A549 (cell line): ENCODE results near the gene PAK2.

Experiments used
- CBX8 ChIP-seq: fragments of 200-600 bp; sonication (generic); IDR thresholded peaks from 2 replicates; pipeline ENCODE4 v1.6.1; 2016
- EP300 ChIP-seq, 2 experiments: fragments of >200 bp; sonication (Bioruptor Twin); formaldehyde crosslinking; IDR thresholded peaks; 2 replicates in 1 of 2; 3 replicates in 1 of 2; pipeline ENCODE4 v1.6.1; 2016 to 2017
- HDAC2 ChIP-seq: fragments of 200-600 bp; sonication (generic); IDR thresholded peaks from 2 replicates; pipeline ENCODE4 v1.6.1; 2016
- POLR2A ChIP-seq: IDR thresholded peaks from 2 replicates; pipeline ENCODE4 v1.6.1; 2012; ENCODE audit warnings: mild to moderate bottlenecking, low read length
- REST ChIP-seq: fragments of 200-600 bp; sonication (generic); IDR thresholded peaks from 2 replicates; pipeline ENCODE4 v1.6.1; 2016; ENCODE audit warnings: antibody characterized with exemption, mild to moderate bottlenecking, moderate library complexity
- SREBF2 ChIP-seq: fragments of 450-650 bp; IDR thresholded peaks from 2 replicates; pipeline ENCODE4 v1.6.1; 2014; ENCODE audit warnings: mild to moderate bottlenecking, moderate library complexity
- TF ChIP-seq, protein P1 (sequence below): fragments of >200 bp; sonication (Bioruptor Twin); formaldehyde crosslinking; IDR thresholded peaks from 3 replicates; pipeline ENCODE4 v1.5.1; 2016

DNA sequence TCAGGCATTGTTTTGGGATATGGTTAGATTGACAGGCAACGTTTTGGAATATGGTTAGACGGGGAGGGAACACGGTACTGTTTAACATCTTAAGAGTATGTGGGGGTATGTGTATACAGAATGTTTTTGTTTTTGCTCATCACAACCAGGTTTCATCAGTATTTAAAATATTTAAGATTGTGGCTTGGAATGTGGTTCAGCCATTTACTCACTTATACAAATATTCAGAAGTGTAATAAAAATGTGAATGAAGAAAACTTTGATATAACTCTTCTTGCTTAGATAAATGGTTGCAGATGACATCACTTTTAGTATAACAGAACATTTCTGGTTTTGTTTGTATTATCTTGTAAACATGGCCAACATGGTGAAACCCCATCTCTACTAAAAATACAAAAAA, 3.9 kb upstream of the PAK2 start:
- TF ChIP-seq HDAC2 = no peak
- no peak for TF ChIP-seq REST
- no peak for TF ChIP-seq POLR2A
- no peak for TF ChIP-seq CBX8
- TF ChIP-seq, protein P1, sequence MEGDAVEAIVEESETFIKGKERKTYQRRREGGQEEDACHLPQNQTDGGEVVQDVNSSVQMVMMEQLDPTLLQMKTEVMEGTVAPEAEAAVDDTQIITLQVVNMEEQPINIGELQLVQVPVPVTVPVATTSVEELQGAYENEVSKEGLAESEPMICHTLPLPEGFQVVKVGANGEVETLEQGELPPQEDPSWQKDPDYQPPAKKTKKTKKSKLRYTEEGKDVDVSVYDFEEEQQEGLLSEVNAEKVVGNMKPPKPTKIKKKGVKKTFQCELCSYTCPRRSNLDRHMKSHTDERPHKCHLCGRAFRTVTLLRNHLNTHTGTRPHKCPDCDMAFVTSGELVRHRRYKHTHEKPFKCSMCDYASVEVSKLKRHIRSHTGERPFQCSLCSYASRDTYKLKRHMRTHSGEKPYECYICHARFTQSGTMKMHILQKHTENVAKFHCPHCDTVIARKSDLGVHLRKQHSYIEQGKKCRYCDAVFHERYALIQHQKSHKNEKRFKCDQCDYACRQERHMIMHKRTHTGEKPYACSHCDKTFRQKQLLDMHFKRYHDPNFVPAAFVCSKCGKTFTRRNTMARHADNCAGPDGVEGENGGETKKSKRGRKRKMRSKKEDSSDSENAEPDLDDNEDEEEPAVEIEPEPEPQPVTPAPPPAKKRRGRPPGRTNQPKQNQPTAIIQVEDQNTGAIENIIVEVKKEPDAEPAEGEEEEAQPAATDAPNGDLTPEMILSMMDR = no peak
- TF ChIP-seq EP300 (IDR thresholded peaks at IDR 0.05) = no peak
- no peak for TF ChIP-seq SREBF2
